Endothelial cell of umbilical vein (primary cell): ENCODE data around the gene ZSCAN20.

Source experiments
- CTCF ChIP-seq, 2 donors: IDR thresholded peaks; 1 replicate in 1 of 2; 2 replicates in 1 of 2; pipeline ENCODE4 v1.5.1; 2011; ENCODE audit warnings: low read length in 2 of 2, mild to moderate bottlenecking in 2 of 2, moderate library complexity in 2 of 2, control low read depth in 1 of 2, inconsistent platforms in 1 of 2, low read depth in 1 of 2; ENCODE audit not compliant: insufficient read depth in 1 of 2; ENCODE audit errors: extremely low read depth in 1 of 2
- EZH2 ChIP-seq: IDR thresholded peaks from 2 replicates; pipeline ENCODE4 v1.6.1; 2012; ENCODE audit warnings: borderline replicate concordance, low read depth, mild to moderate bottlenecking, moderate library complexity, low read length, inconsistent platforms; ENCODE audit not compliant: severe bottlenecking
- MYC ChIP-seq: IDR thresholded peaks from one replicate; pipeline ENCODE4 v1.6.1; 2011; ENCODE audit warnings: mild to moderate bottlenecking, low read depth, low read length
- POLR2A ChIP-seq: IDR thresholded peaks from 2 replicates; pipeline ENCODE4 v1.6.1; 2012; ENCODE audit warnings: low read depth, mild to moderate bottlenecking, control low read depth, low read length
- POLR2AphosphoS5 ChIP-seq: IDR thresholded peaks from 2 replicates; pipeline ENCODE4 v1.6.1; 2012; ENCODE audit warnings: low read depth, mild to moderate bottlenecking, control low read depth, low read length, moderate library complexity; ENCODE audit not compliant: insufficient read depth
- TF ChIP-seq, protein P1 (sequence below): IDR thresholded peaks from 2 replicates; pipeline ENCODE4 v1.6.1; 2011; ENCODE audit not compliant: insufficient read depth, insufficient read length

DNA sequence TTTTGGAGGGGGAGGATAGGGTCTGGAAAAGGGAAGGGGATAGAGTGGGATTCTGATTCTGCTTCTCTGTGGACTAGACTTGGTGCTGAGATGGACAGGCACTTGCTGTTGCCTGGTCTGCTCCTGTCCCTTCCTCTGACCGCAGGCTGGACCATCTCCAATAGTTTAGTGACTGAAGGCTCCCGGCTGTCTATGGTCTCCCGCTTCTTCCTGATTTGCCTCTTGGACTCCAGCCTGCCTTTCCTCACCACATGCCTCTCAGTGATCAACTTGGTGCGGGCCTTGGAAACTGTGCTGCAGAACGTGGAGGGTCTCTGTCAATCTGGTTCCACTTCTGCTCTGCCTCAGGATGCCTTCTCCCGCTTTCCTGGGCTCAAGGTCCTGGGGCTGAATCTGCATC, 6.3 kb upstream of the ZSCAN20 start:
- TF ChIP-seq CTCF (IDR thresholded peaks at IDR 0.05; ENCODE audit: extremely low read depth in 1 of 2, insufficient read depth in 1 of 2, low read depth in 1 of 2, low read length in 2 of 2) (no peak), EZH2 (no peak), POLR2AphosphoS5 (no peak), POLR2A (no peak), MYC (no peak)
- TF ChIP-seq, protein P1, sequence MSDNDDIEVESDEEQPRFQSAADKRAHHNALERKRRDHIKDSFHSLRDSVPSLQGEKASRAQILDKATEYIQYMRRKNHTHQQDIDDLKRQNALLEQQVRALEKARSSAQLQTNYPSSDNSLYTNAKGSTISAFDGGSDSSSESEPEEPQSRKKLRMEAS: no peak
